Large intestine (tissue), 12 donors: ENCODE results near the gene DAGLA. TPM values are rescaled to one million over a fixed set of nuclear protein-coding genes. Genes with fewer than 3 reads are reported as not detected.

Source experiments
- DNase-seq, 2 donors: peaks; one replicate each; pipeline versions ENCODE4 v3.0.0 to v3.0.0-alpha.2; 2013
- H3K27ac ChIP-seq: one replicate; pipeline ENCODE4 v1.5.1; 2013; ENCODE audit warnings: low read length
- H3K27me3 ChIP-seq: 2 replicates; pipeline ENCODE4 v1.6.1; 2013; ENCODE audit warnings: low read length; ENCODE audit not compliant: control insufficient read depth, insufficient read depth
- H3K36me3 ChIP-seq: 2 replicates; pipeline ENCODE4 v1.6.1; 2013; ENCODE audit warnings: low read length; ENCODE audit not compliant: control insufficient read depth, insufficient read depth
- H3K4me1 ChIP-seq: one replicate; pipeline ENCODE4 v1.6.1; 2013; ENCODE audit warnings: low read length; ENCODE audit not compliant: control insufficient read depth, insufficient read depth
- H3K4me3 ChIP-seq: one replicate; pipeline ENCODE4 v1.5.1; 2013; ENCODE audit warnings: low read length
- H3K9me3 ChIP-seq: one replicate; pipeline ENCODE4 v1.6.1; 2013; ENCODE audit warnings: mild to moderate bottlenecking, low read depth, low read length, moderate library complexity; ENCODE audit not compliant: control insufficient read depth
- WGBS: methylation state at CpG from one replicate; pipeline ENCODE4 v1.1.5; 2013; ENCODE audit warnings: low lambda C conversion rate; ENCODE audit not compliant: insufficient coverage; 5-methylcytosine and 5-hydroxymethylcytosine counted together
- long read RNA-seq, 11 donors: transcript quantifications; one replicate each; lab custom pipeline, GENCODE V29; 2026
- polyA plus RNA-seq: library from polyadenylated mRNA; unstranded; fragments of 120-200 nt; gene quantifications from one replicate; pipeline ENCODE4 v1.2.1, GENCODE V29; 2013

The DAGLA gene, protein sequence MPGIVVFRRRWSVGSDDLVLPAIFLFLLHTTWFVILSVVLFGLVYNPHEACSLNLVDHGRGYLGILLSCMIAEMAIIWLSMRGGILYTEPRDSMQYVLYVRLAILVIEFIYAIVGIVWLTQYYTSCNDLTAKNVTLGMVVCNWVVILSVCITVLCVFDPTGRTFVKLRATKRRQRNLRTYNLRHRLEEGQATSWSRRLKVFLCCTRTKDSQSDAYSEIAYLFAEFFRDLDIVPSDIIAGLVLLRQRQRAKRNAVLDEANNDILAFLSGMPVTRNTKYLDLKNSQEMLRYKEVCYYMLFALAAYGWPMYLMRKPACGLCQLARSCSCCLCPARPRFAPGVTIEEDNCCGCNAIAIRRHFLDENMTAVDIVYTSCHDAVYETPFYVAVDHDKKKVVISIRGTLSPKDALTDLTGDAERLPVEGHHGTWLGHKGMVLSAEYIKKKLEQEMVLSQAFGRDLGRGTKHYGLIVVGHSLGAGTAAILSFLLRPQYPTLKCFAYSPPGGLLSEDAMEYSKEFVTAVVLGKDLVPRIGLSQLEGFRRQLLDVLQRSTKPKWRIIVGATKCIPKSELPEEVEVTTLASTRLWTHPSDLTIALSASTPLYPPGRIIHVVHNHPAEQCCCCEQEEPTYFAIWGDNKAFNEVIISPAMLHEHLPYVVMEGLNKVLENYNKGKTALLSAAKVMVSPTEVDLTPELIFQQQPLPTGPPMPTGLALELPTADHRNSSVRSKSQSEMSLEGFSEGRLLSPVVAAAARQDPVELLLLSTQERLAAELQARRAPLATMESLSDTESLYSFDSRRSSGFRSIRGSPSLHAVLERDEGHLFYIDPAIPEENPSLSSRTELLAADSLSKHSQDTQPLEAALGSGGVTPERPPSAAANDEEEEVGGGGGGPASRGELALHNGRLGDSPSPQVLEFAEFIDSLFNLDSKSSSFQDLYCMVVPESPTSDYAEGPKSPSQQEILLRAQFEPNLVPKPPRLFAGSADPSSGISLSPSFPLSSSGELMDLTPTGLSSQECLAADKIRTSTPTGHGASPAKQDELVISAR
- polyA plus RNA-seq: 12.0 TPM
- long read RNA-seq, donor 1, full-length matches to known transcripts: 1 of 1 reads
- long read RNA-seq, donor 1, partial matches to known transcripts: 0 of 1 reads
- long read RNA-seq, donor 1, other reads (novel, unspliced or antisense): 0 of 1 reads
- long read RNA-seq, donor 2: 0 reads
- long read RNA-seq, donor 3: 0 reads
- long read RNA-seq, donor 4: 0 reads
- long read RNA-seq, donor 5: 0 reads
- long read RNA-seq, donor 6, full-length matches to known transcripts: 1 of 1 reads
- long read RNA-seq, donor 6, partial matches to known transcripts: 0 of 1 reads
- long read RNA-seq, donor 6, other reads (novel, unspliced or antisense): 0 of 1 reads
- long read RNA-seq, donor 7: 0 reads
- long read RNA-seq, donor 8: 0 reads
- long read RNA-seq, donor 9: 0 reads
- long read RNA-seq, donor 10, full-length matches to known transcripts: 1 of 1 reads
- long read RNA-seq, donor 10, partial matches to known transcripts: 0 of 1 reads
- long read RNA-seq, donor 10, other reads (novel, unspliced or antisense): 0 of 1 reads
- long read RNA-seq, donor 11: 0 reads

DNA sequence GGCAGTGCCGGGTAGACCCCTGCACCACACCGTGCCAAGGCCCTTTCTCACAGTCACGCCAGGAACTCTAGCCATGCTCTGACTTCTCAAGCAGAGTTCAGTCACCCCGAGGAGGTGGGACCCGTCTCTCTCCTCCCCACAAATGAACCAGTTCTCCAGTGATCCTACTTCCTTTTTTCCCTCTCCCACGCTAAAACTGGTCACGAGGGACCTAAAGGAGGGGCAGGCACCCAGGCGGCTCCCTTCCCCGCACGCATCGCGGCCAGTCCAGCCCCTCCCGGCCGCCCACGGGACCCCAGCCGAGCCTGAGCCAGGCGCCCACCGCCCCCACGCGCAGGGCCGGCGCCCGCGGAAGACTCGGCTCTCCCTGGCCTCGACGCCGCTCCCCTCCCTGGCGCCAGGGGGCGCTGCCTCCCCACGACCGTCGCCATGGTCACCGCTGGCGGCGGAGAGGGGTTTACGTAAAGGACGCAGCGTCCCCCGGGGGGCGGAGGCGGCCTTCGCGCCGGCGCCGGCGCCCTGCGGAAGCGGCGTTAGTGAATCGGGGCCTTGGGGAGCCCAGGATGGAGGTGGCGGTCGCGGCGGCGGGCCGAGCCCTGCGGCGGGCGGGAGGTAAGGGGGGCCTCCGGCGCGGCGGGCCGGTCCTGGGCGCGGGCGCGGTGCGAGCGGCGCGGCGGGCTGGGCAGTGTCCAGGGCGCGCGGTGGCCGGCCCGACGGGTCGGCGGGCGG, at the start of gene DAGLA:
TSS of gene DAGLA (plus strand) at position 499 of the 729 bp plus-strand sequence. CDS start 39,765 bp downstream, outside the sequence.
- Histone ChIP-seq H3K27me3 (no peaks in the 10 kb centered on the region), H3K27ac (no peak within 1 kb of the TSS), H3K9me3 (no peaks in the 10 kb centered on the region), H3K4me1 (peaks cover 44% of the 10 kb centered on the region), H3K4me3 (peak within 1 kb of the TSS; percentile 56), H3K36me3 (peaks cover 2% of the 10 kb centered on the region)
- peak; percentile 50 to 72 for DNase-seq
- 40% methylated on average over 1 of the region's 84 CpGs for WGBS

DNA sequence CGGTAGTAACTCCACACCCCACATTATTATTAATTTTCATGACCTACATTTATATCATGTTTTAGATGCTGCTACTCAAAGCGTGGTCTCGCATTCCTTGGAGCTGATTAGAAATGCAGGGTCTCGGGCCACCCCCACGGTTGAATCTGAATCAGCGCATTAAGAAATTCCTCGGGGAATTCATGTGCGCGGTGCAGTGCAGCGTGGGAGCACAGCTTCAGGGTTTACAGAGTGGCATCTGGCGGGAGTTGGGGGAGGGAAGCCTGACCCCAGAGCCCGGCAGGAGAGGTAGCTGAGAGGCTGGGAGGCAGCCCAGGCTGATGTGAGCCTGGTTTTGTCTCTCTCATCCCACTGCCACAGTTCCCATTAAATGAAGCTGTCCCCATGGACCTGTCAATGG, 48.1 kb upstream of the DAGLA start:
- Histone ChIP-seq H3K27me3 (no peaks in the 10 kb centered on the region), H3K27ac (no peak overlapping the region), H3K36me3 (no peaks in the 10 kb centered on the region), H3K4me1 (peaks cover 10% of the 10 kb centered on the region), H3K4me3 (no peak overlapping the region), H3K9me3 (no peaks in the 10 kb centered on the region)
- no CpG with 5 or more reads among the region's 12 CpGs for WGBS
- DNase-seq: no peak

DNA sequence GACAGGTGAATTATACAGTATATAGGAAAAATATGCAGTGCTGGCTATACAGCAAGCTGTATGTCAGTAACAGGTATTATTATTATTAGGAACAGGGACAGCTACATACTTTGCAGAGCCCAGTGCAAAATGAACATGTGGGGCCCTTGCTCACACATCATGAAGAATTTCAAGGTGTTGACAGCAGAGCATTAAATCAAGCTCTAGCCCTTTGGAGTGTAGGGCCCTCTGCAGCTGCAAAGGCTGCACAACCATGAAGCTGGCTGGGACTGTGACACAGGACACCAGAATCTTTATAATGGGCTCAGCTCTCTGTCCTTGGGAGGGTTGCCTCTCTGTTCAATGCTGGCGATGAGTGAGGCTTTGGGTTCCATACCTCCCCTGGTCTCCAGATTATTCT, 44.9 kb upstream of the DAGLA start:
- Histone ChIP-seq H3K4me1 (no peaks in the 10 kb centered on the region), H3K27ac (no peak overlapping the region), H3K27me3 (no peaks in the 10 kb centered on the region), H3K4me3 (no peak overlapping the region), H3K9me3 (no peaks in the 10 kb centered on the region), H3K36me3 (no peaks in the 10 kb centered on the region)
- DNase-seq: no peak
- WGBS: no CpG with 5 or more reads among the region's 1 CpG

DNA sequence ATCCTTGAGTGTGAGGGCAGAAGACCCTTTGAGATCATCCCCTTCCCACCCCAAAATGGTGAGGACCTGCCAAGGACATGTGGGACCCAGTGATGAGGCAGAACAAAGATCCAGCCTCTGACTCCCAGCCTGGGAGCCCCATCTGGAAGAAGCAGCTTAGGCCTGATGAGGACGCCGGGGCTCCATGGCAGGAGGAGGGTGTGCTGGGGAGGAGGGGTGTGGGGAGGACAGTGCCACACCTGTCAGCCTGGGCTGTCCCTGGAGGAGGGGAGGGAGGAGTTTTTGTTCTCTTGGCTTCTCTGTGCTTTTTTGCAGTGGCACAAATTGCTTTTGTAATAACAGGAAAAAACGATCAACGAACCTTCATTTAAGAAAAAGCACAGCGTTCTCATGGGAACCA, 44.4 kb upstream of the DAGLA start:
- WGBS: 80% methylated on average over 2 of the region's 5 CpGs
- Histone ChIP-seq H3K27ac (no peak overlapping the region), H3K36me3 (no peaks in the 10 kb centered on the region), H3K9me3 (no peaks in the 10 kb centered on the region), H3K4me1 (no peaks in the 10 kb centered on the region), H3K27me3 (no peaks in the 10 kb centered on the region), H3K4me3 (no peak overlapping the region)
- no peak for DNase-seq

DNA sequence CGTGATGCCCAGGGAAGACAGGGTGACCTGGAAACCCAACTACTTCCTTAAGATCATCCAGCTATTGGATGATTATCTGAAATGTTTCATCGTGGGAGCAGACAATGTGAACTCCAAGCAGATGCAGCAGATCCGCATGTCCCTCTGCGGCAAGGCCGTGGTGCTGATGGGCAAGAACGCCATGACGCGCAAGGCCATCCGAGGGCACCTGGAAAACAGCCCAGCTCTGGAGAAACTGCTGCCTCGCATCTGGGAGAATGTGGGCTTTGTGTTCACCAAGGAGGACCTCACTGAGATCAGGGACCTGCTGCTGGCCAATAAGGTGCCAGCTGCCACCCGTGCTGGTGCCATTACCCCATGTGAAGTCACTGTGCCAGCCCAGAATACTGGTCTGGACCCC, 43.5 kb upstream of the DAGLA start:
- no peaks in the 10 kb centered on the region for H3K27me3 ChIP-seq
- no peaks in the 10 kb centered on the region for H3K9me3 ChIP-seq
- H3K4me1 ChIP-seq: no peaks in the 10 kb centered on the region
- WGBS: no CpG with 5 or more reads among the region's 11 CpGs
- H3K36me3 ChIP-seq: no peaks in the 10 kb centered on the region
- DNase-seq: no peak
- H3K27ac ChIP-seq: no peak overlapping the region
- H3K4me3 ChIP-seq: no peak overlapping the region

DNA sequence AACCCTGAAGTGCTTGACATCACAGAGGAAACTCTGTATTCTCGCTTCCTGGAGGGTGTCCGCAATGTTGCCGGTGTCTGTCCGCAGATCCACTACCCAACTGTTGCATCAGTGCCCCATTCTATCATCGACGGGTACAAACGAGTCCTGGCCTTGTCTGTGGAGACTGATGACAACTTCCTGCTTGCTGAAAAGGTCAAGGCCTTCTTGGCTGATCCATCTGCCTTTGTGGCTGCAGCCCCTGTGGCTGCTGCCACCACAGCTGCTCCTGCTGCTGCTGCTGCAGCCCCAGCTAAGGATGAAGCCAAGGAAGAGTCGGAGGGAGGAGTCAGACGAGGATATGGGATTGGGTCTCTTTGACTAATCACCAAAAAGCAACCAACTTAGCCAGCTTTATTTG, 42.9 kb upstream of the DAGLA start:
- Histone ChIP-seq H3K36me3 (no peaks in the 10 kb centered on the region), H3K27ac (no peak overlapping the region), H3K27me3 (no peaks in the 10 kb centered on the region), H3K4me3 (no peak overlapping the region), H3K9me3 (no peaks in the 10 kb centered on the region), H3K4me1 (no peaks in the 10 kb centered on the region)
- no peak for DNase-seq
- 30% methylated on average over 2 of the region's 9 CpGs for WGBS

DNA sequence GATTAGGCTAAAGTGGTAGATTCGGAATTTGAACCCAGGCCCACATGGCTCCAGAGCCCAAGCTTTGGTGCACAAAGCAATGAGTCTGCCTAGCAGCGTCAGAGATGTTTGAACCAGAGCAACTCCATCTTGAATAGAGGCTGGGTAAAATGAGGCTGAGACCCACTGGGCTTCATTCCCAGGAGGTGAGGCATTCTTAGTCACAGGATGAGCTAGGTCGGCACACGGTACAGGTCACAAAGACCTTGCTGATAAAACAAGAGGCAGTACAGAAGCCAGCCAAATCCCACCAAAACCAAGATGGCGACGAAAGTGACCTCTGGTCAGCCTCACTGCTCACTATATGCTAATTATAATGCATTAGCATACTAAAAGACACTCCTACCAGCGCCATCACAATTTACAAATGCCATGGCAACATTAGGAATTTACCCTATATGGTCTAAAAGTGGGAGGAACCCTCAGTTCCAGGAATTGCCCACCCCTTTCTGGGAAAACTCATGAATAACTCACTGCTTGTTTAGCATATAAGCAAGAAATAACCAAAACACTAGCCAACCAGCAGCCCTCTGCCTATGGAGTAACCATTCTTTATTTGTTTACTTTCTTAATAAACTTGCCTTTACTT, 40.3 kb upstream of the DAGLA start:
- Histone ChIP-seq H3K36me3 (no peaks in the 10 kb centered on the region), H3K27me3 (no peaks in the 10 kb centered on the region)
- no CpG with 5 or more reads among the region's 7 CpGs for WGBS

DNA sequence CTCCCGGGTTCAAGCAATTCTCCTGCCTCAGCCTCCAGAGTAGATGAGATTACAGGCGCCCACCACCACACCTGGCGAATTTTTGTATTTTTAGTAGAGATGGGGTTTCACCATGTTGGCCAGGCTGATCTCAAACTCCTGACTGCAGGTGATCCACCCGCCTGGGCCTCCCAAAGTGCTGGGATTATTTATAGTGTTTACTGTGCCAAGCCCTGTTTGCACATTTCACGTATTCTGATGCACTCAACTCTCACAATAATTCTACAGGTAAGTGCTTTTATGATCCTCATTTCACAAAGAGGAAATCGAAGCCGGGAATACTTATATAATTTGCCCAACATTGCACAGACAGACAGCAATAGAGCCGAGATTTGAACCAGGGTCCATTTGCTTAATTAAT, 38.0 kb upstream of the DAGLA start:
- Histone ChIP-seq H3K4me3 (no peak overlapping the region), H3K27ac (no peak overlapping the region), H3K4me1 (no peaks in the 10 kb centered on the region), H3K27me3 (no peaks in the 10 kb centered on the region), H3K9me3 (no peaks in the 10 kb centered on the region), H3K36me3 (no peaks in the 10 kb centered on the region)
- DNase-seq: no peak
- WGBS: no CpG with 5 or more reads among the region's 8 CpGs

More for the DNA sequence above, 40.3 kb upstream of the DAGLA start:
- Histone ChIP-seq H3K27ac (no peak overlapping the region), H3K4me1 (no peaks in the 10 kb centered on the region), H3K4me3 (no peak overlapping the region), H3K9me3 (no peaks in the 10 kb centered on the region)
- no peak for DNase-seq
